NCI-H2196 (cell line): Measurements from ENCODE around the gene PRCC.

Experiments
- DNase-seq: peaks from one replicate; lab custom pipeline; 2025; ENCODE audit not compliant: unreplicated experiment; lab: John Stamatoyannopoulos, UW

The PRCC gene

GRCh38 chr1:156841295-156841855 lies 74.0 kb downstream of the PRCC start:
- DNase-seq: no peak

GRCh38 chr1:156842618-156843300 lies 75.4 kb downstream of the PRCC start:
- DNase-seq: no peak

- no peak for DNase-seq
Measured at GRCh38 chr1:156844102-156844501, 76.8 kb downstream of the PRCC start.

- no peak for DNase-seq
Measured at GRCh38 chr1:156844638-156845037, 77.3 kb downstream of the PRCC start.

GRCh38 chr1:156845055-156845952 lies 78.0 kb downstream of the PRCC start:
- no peak for DNase-seq

GRCh38 chr1:156845953-156846545 lies 78.7 kb downstream of the PRCC start:
- no peak for DNase-seq

GRCh38 chr1:156846643-156847042 lies 79.3 kb downstream of the PRCC start:
- no peak for DNase-seq

- no peak for DNase-seq
Measured at GRCh38 chr1:156847591-156848460, 80.5 kb downstream of the PRCC start.

- no peak for DNase-seq
Measured at GRCh38 chr1:156848461-156849150, 81.3 kb downstream of the PRCC start.

- no peak for DNase-seq
Measured at GRCh38 chr1:156849151-156849496, 81.8 kb downstream of the PRCC start.
